WTC11 (cell line): ENCODE data around the gene MACF1.

ENCODE experiments used
- CREB1 ChIP-seq: sonication (generic); formaldehyde crosslinking; IDR thresholded peaks from 2 replicates; pipeline ENCODE4 v1.8.0; 2023; ENCODE audit warnings: mild to moderate bottlenecking, missing genetic modification reagents
- IRF1 ChIP-seq: sonication (generic); formaldehyde crosslinking; IDR thresholded peaks from 2 replicates; pipeline ENCODE4 v1.8.0; 2023; ENCODE audit warnings: missing genetic modification reagents
- TF ChIP-seq, protein P1 (sequence below): fragments of 250-450 bp; sonication (Bioruptor Pico); IDR thresholded peaks from 2 replicates; pipeline ENCODE4 v1.9.0; 2021; ENCODE audit warnings: mild to moderate bottlenecking, borderline replicate concordance
- TF ChIP-seq, protein P2 (sequence below): sonication (generic); formaldehyde crosslinking; IDR thresholded peaks from 2 replicates; pipeline ENCODE4 v1.8.0; 2022; ENCODE audit warnings: mild to moderate bottlenecking, missing genetic modification reagents

- TF ChIP-seq IRF1 (CRISPR knock-in tag), result no peak
- TF ChIP-seq, protein P1, sequence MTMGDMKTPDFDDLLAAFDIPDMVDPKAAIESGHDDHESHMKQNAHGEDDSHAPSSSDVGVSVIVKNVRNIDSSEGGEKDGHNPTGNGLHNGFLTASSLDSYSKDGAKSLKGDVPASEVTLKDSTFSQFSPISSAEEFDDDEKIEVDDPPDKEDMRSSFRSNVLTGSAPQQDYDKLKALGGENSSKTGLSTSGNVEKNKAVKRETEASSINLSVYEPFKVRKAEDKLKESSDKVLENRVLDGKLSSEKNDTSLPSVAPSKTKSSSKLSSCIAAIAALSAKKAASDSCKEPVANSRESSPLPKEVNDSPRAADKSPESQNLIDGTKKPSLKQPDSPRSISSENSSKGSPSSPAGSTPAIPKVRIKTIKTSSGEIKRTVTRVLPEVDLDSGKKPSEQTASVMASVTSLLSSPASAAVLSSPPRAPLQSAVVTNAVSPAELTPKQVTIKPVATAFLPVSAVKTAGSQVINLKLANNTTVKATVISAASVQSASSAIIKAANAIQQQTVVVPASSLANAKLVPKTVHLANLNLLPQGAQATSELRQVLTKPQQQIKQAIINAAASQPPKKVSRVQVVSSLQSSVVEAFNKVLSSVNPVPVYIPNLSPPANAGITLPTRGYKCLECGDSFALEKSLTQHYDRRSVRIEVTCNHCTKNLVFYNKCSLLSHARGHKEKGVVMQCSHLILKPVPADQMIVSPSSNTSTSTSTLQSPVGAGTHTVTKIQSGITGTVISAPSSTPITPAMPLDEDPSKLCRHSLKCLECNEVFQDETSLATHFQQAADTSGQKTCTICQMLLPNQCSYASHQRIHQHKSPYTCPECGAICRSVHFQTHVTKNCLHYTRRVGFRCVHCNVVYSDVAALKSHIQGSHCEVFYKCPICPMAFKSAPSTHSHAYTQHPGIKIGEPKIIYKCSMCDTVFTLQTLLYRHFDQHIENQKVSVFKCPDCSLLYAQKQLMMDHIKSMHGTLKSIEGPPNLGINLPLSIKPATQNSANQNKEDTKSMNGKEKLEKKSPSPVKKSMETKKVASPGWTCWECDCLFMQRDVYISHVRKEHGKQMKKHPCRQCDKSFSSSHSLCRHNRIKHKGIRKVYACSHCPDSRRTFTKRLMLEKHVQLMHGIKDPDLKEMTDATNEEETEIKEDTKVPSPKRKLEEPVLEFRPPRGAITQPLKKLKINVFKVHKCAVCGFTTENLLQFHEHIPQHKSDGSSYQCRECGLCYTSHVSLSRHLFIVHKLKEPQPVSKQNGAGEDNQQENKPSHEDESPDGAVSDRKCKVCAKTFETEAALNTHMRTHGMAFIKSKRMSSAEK (CRISPR knock-in tag), result no peak
- TF ChIP-seq, protein P2, sequence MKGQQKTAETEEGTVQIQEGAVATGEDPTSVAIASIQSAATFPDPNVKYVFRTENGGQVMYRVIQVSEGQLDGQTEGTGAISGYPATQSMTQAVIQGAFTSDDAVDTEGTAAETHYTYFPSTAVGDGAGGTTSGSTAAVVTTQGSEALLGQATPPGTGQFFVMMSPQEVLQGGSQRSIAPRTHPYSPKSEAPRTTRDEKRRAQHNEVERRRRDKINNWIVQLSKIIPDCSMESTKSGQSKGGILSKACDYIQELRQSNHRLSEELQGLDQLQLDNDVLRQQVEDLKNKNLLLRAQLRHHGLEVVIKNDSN (CRISPR knock-in tag), result no peak
- TF ChIP-seq CREB1 (CRISPR knock-in tag), result no peak
Observed at GRCh38 chr1:39435597-39435996, 231.1 kb downstream of the MACF1 start.
